ENCODE results near the gene ONECUT3. TPM values are rescaled to one million over a fixed set of nuclear protein-coding genes. Genes with fewer than 3 reads are reported as not detected.
A peak's percentile ranks its signal among the peaks of the same experiment; 100 is the strongest.

ONECUT3 gene
- total and polyA plus RNA-seq, 2 of the 4 experiments (the other 2 are of a cell fraction) = not detected

- Histone ChIP-seq H4K20me1 (ENCODE audit: insufficient read depth, low read length) (no peaks in the 10 kb centered on the region), H3K4ac (ENCODE audit: low read depth, low read length) (no peak overlapping the region), H3K9ac (ENCODE audit: low read depth, low read length) (no peak overlapping the region), H3K4me3 (ENCODE audit: insufficient read depth, low read depth, low read length) (no peak overlapping the region), H3K56ac (ENCODE audit: extremely low read depth, insufficient read depth, low read length) (no peak overlapping the region), H2BK120ac (ENCODE audit: low read depth, low read length) (no peak overlapping the region), H3K4me1 (ENCODE audit: control insufficient read depth, insufficient read depth, low read length) (no peaks in the 10 kb centered on the region), H3K9me3 (ENCODE audit: control insufficient read depth, insufficient read depth, low read length) (peaks cover 12% of the 10 kb centered on the region), H3K27me3 (ENCODE audit: control insufficient read depth, insufficient read depth, low read length) (peaks cover 68% of the 10 kb centered on the region), H2BK20ac (ENCODE audit: low read depth, low read length) (no peak overlapping the region), H2AK5ac (ENCODE audit: low read depth, low read length) (no peak overlapping the region), H3K4me2 (ENCODE audit: low read depth, low read length) (no peak overlapping the region), H4K8ac (ENCODE audit: low read depth in 2 of 2, low read length in 2 of 2) (no peak overlapping the region), H2BK5ac (ENCODE audit: low read depth, low read length, poor library complexity, severe bottlenecking) (no peak overlapping the region), H3K79me1 (ENCODE audit: low read depth in 1 of 2, low read length in 2 of 2) (no peaks in the 10 kb centered on the region), H3K23ac (ENCODE audit: low read depth, low read length) (no peak overlapping the region), H3K14ac (replicated peaks; ENCODE audit: low read depth, low read length) (no peak overlapping the region), H3K9me1 (ENCODE audit: insufficient read depth, low read length) (no peaks in the 10 kb centered on the region), H2AFZ (replicated peaks; ENCODE audit: low read length, poor library complexity) (peak overlapping the region; percentile 65), H4K91ac (ENCODE audit: insufficient read depth, low read depth, low read length) (no peak overlapping the region), H3K27ac (ENCODE audit: insufficient read depth, low read length) (no peak overlapping the region), H2BK15ac (ENCODE audit: low read depth, low read length) (no peak overlapping the region), H3K18ac (ENCODE audit: low read depth, low read length) (no peak overlapping the region), H4K5ac (ENCODE audit: low read depth, low read length) (no peak overlapping the region), H3K36me3 (ENCODE audit: control insufficient read depth, insufficient read depth, low read length) (no peaks in the 10 kb centered on the region), H2AK9ac (replicated peaks; ENCODE audit: low read depth, low read length, poor library complexity) (no peak overlapping the region)
- ChIA-PET CTCF (no interaction called here), POLR2A (ENCODE audit: unreplicated experiment) (no interaction called here)
- intact Hi-C loops (cut with micrococcal nuclease) (no loop called here), in situ Hi-C loops (cut with MboI; ENCODE audit: low sequenced_read_pairs) (loop anchor here (25.0 kb wide), 1 partner anchor 239 kb away; no protein-coding TSS in a partner anchor), dilution Hi-C loops (cut with HindIII; ENCODE audit: low sequenced_read_pairs, unreplicated experiment) (no loop called here)
- BruUV-seq (replicated peaks) = no TSS peak
- WGBS, 2 experiments (ENCODE audit: extremely low coverage in 2 of 2, insufficient read length in 1 of 2) = 7% methylated on average over 3 of the region's 23 CpGs; no CpG with 5 or more reads in 1 of the 2 experiments
- ATAC-seq (ENCODE audit: low read depth) (no peak), DNase-seq (no peak)
- no peak for TF ChIP-seq SMC3 (IDR thresholded peaks at IDR 0.05; ENCODE audit: low read depth, low read length)
- TF ChIP-seq MAZ (IDR thresholded peaks at IDR 0.05; ENCODE audit: borderline replicate concordance, low read depth, low read length) = no peak
- no peak for TF ChIP-seq POLR2A (IDR thresholded peaks at IDR 0.05; ENCODE audit: low read depth, low read length)
- no peak for TF ChIP-seq FOS (IDR thresholded peaks at IDR 0.05; ENCODE audit: low read depth, low read length)
- no peak for TF ChIP-seq ELK1 (IDR thresholded peaks at IDR 0.05; ENCODE audit: borderline replicate concordance, low read depth, low read length)
- TF ChIP-seq CTCF (conservative IDR thresholded peaks at IDR 0.05; ENCODE audit: low read depth, low read length) = no peak
- TF ChIP-seq CEBPB (IDR thresholded peaks at IDR 0.05; ENCODE audit: low read depth, low read length) = no peak
These were observed 23.4 kb downstream of the ONECUT3 start for GRCh38 chr19:1776606-1777147.
